ENCODE measurements around the gene GNAS. TPM values are rescaled to one million over a fixed set of nuclear protein-coding genes. Genes with fewer than 3 reads are reported as not detected.
"Not testable (repeated sequence)": the region's sequence is repeated elsewhere in the genome, so short reads cannot be mapped to it uniquely, and the experiment has no call there.

The GNAS gene
- total and polyA plus RNA-seq, 5 experiments from 2014 or later = 155 to 756 (median 247) TPM

GRCh38 chr20:58818586-58819285, 33.8 kb upstream of the GNAS start:
- peaks cover 0 to 6% (median 4%) of the 10 kb centered on the region in 3 donors for H3K36me3 Mint-ChIP-seq
- H3K4me3 Mint-ChIP-seq = no peak overlapping the region
- peaks cover 0 to 15% (median 12%) of the 10 kb centered on the region in 4 donors for H3K4me1 Mint-ChIP-seq
- peaks cover 0 to 10% (median 0%) of the 10 kb centered on the region in 9 donors for H3K9me3 Mint-ChIP-seq
- peak overlapping the region in 2 of 10 donors; percentile 2 to 10 for H3K27ac Mint-ChIP-seq
- POLR2A ChIA-PET = no interaction called here
- ATAC-seq = peak in 1 of 2 donors; percentile 54
- peaks cover 0 to 25% (median 3%) of the 10 kb centered on the region in 5 donors for H3K27me3 Mint-ChIP-seq
- DNase-seq = peak in 1 of 10 donors; percentile 7

- POLR2A ChIA-PET = no interaction called here
- Mint-ChIP-seq H3K4me1 (peaks cover 0 to 15% (median 12%) of the 10 kb centered on the region in 4 donors), H3K27ac (no peak overlapping the region), H3K9me3 (peaks cover 0 to 10% (median 0%) of the 10 kb centered on the region in 9 donors), H3K36me3 (peaks cover 0 to 6% (median 4%) of the 10 kb centered on the region in 3 donors), H3K27me3 (peaks cover 0 to 18% (median 2%) of the 10 kb centered on the region in 5 donors), H3K4me3 (no peak overlapping the region)
- ATAC-seq (no peak), DNase-seq (no peak)
Observed at GRCh38 chr20:58819921-58820320, 32.6 kb upstream of the GNAS start.

GRCh38 chr20:58820515-58820914, 32.0 kb upstream of the GNAS start:
- H3K4me3 Mint-ChIP-seq, DNase-seq, ATAC-seq, H3K27ac Mint-ChIP-seq, POLR2A ChIA-PET, H3K36me3 Mint-ChIP-seq: not testable (repeated sequence)
- Mint-ChIP-seq H3K9me3 (peaks cover 0 to 10% (median 0%) of the 10 kb centered on the region in 9 donors), H3K27me3 (peaks cover 0 to 13% (median 2%) of the 10 kb centered on the region in 5 donors), H3K4me1 (peaks cover 0 to 11% (median 9%) of the 10 kb centered on the region in 4 donors)

GRCh38 chr20:58822149-58822548, 30.4 kb upstream of the GNAS start:
- no peak overlapping the region for H3K27ac Mint-ChIP-seq
- POLR2A ChIA-PET = no interaction called here
- H3K36me3 Mint-ChIP-seq = peaks cover 0 to 6% (median 4%) of the 10 kb centered on the region in 3 donors
- peaks cover 0 to 5% (median 0%) of the 10 kb centered on the region in 5 donors for H3K27me3 Mint-ChIP-seq
- peaks cover 0 to 8% (median 7%) of the 10 kb centered on the region in 4 donors for H3K4me1 Mint-ChIP-seq
- DNase-seq = no peak
- peaks cover 0 to 10% (median 0%) of the 10 kb centered on the region in 9 donors for H3K9me3 Mint-ChIP-seq
- ATAC-seq = no peak
- H3K4me3 Mint-ChIP-seq = no peak overlapping the region

GRCh38 chr20:58822748-58823730, 29.5 kb upstream of the GNAS start:
- Mint-ChIP-seq H3K36me3 (peaks cover 0 to 6% (median 4%) of the 10 kb centered on the region in 3 donors), H3K27ac (no peak overlapping the region), H3K9me3 (peaks cover 0 to 10% (median 0%) of the 10 kb centered on the region in 9 donors), H3K27me3 (no peaks in the 10 kb centered on the region), H3K4me1 (peaks cover 0 to 8% (median 7%) of the 10 kb centered on the region in 4 donors), H3K4me3 (no peak overlapping the region)
- POLR2A ChIA-PET = no interaction called here
- no peak for DNase-seq
- no peak for ATAC-seq

- POLR2A ChIA-PET = no interaction called here
Observed at GRCh38 chr20:58824843-58825242, 27.7 kb upstream of the GNAS start.

GRCh38 chr20:58825450-58825849, 27.1 kb upstream of the GNAS start:
- H3K27ac Mint-ChIP-seq = no peak overlapping the region
- POLR2A ChIA-PET = no interaction called here
- H3K4me1 Mint-ChIP-seq = peaks cover 0 to 2% (median 0%) of the 10 kb centered on the region in 4 donors
- H3K9me3 Mint-ChIP-seq = peaks cover 0 to 14% (median 0%) of the 10 kb centered on the region in 9 donors
- H3K36me3 Mint-ChIP-seq = peaks cover under 1 to 4% (median 3%) of the 10 kb centered on the region in 3 donors
- H3K4me3 Mint-ChIP-seq = no peak overlapping the region
- ATAC-seq (no peak), DNase-seq (no peak)
- H3K27me3 Mint-ChIP-seq = no peaks in the 10 kb centered on the region

More at GRCh38 chr20:58824843-58825242, 27.7 kb upstream of the GNAS start:
- no peak for DNase-seq
- Mint-ChIP-seq H3K4me3 (no peak overlapping the region), H3K36me3 (peaks cover 2 to 4% (median 4%) of the 10 kb centered on the region in 3 donors), H3K27ac (no peak overlapping the region), H3K9me3 (peaks cover 0 to 11% (median 0%) of the 10 kb centered on the region in 9 donors), H3K27me3 (no peaks in the 10 kb centered on the region), H3K4me1 (peaks cover 0 to 2% (median 0%) of the 10 kb centered on the region in 4 donors)
- no peak for ATAC-seq

- no peak overlapping the region for H3K4me3 Mint-ChIP-seq
- H3K4me1 Mint-ChIP-seq = peaks cover 0 to 2% (median 0%) of the 10 kb centered on the region in 4 donors
- H3K27ac Mint-ChIP-seq = no peak overlapping the region
- peaks cover 0 to 3% (median 0%) of the 10 kb centered on the region in 5 donors for H3K27me3 Mint-ChIP-seq
- ATAC-seq = no peak
- DNase-seq = no peak
- POLR2A ChIA-PET = interaction anchor here (0.7 kb wide), 1 partner anchor 267 kb away, joined by 4 read pairs; no protein-coding TSS in a partner anchor
- peaks cover 0 to 4% (median 0%) of the 10 kb centered on the region in 3 donors for H3K36me3 Mint-ChIP-seq
- peaks cover 0 to 19% (median 0%) of the 10 kb centered on the region in 9 donors for H3K9me3 Mint-ChIP-seq
Observed at GRCh38 chr20:58826271-58826670, 26.2 kb upstream of the GNAS start.

- DNase-seq (no peak), ATAC-seq (no peak)
- Mint-ChIP-seq H3K27ac (no peak overlapping the region), H3K27me3 (peaks cover 0 to 7% (median 3%) of the 10 kb centered on the region in 5 donors), H3K4me1 (peaks cover 0 to 2% (median 0%) of the 10 kb centered on the region in 4 donors), H3K36me3 (peaks cover 0 to 4% (median 2%) of the 10 kb centered on the region in 3 donors), H3K9me3 (peaks cover 0 to 19% (median 0%) of the 10 kb centered on the region in 9 donors), H3K4me3 (no peak overlapping the region)
- POLR2A ChIA-PET = no interaction called here
Observed at GRCh38 chr20:58828136-58828535, 24.4 kb upstream of the GNAS start.

GRCh38 chr20:58828804-58829203, 23.7 kb upstream of the GNAS start:
- ATAC-seq, H3K4me3 Mint-ChIP-seq, H3K36me3 Mint-ChIP-seq, H3K4me1 Mint-ChIP-seq, POLR2A ChIA-PET, H3K27ac Mint-ChIP-seq, DNase-seq: not testable (repeated sequence)
- Mint-ChIP-seq H3K27me3 (peaks cover 1 to 12% (median 10%) of the 10 kb centered on the region in 5 donors), H3K9me3 (peaks cover 0 to 19% (median 0%) of the 10 kb centered on the region in 9 donors)

- Mint-ChIP-seq H3K9me3 (peaks cover 0 to 19% (median 0%) of the 10 kb centered on the region in 9 donors), H3K4me1 (peaks cover 0 to 2% (median 0%) of the 10 kb centered on the region in 4 donors)
- POLR2A ChIA-PET = no interaction called here
Observed at GRCh38 chr20:58829531-58829941, 23.0 kb upstream of the GNAS start.

GRCh38 chr20:58832457-58832856, 20.1 kb upstream of the GNAS start:
- H3K36me3 Mint-ChIP-seq = peaks cover 0 to 4% (median 2%) of the 10 kb centered on the region in 3 donors
- no peak overlapping the region for H3K27ac Mint-ChIP-seq
- ATAC-seq (no peak), DNase-seq (no peak)
- no peak overlapping the region for H3K4me3 Mint-ChIP-seq
- peaks cover 3 to 43% (median 17%) of the 10 kb centered on the region in 5 donors for H3K27me3 Mint-ChIP-seq
- POLR2A ChIA-PET = no interaction called here
- H3K4me1 Mint-ChIP-seq = peaks cover 0 to 2% (median 0%) of the 10 kb centered on the region in 4 donors
- peaks cover 0 to 19% (median 0%) of the 10 kb centered on the region in 9 donors for H3K9me3 Mint-ChIP-seq

More at GRCh38 chr20:58829531-58829941, 23.0 kb upstream of the GNAS start:
- Mint-ChIP-seq H3K4me3 (no peak overlapping the region), H3K27me3 (peaks cover 3 to 17% (median 14%) of the 10 kb centered on the region in 5 donors), H3K27ac (no peak overlapping the region), H3K36me3 (peaks cover 0 to 4% (median 2%) of the 10 kb centered on the region in 3 donors)
- ATAC-seq (no peak), DNase-seq (no peak)

All from naive thymus-derived CD8-positive, alpha-beta T cell (primary cell).